ENCODE data around the gene ARFRP1.
"Not testable (repeated sequence)": the region's sequence is repeated elsewhere in the genome, so short reads cannot be mapped to it uniquely, and the experiment has no call there.

The ARFRP1 gene

DNA sequence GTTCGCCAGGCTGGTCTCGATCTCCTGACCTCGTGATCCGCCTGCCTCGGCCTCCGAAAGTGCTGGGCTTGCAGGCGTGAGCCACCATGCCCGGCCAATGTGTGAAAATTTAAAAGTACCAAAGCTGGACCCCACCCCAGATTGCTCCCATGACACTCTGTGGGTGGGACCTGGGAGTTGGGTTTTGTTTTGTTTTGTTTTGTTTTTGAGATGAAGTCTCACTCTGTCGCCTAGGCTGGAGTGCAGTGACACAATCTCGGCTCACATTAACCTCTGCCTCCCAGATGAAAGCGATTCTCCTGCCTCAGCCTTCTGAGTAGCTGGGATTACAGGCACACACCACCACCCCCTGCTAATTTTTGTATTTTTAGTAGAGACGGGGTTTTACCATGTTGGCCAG lies 36.1 kb downstream of the ARFRP1 start:
- DNase-seq, result not testable (repeated sequence)

DNA sequence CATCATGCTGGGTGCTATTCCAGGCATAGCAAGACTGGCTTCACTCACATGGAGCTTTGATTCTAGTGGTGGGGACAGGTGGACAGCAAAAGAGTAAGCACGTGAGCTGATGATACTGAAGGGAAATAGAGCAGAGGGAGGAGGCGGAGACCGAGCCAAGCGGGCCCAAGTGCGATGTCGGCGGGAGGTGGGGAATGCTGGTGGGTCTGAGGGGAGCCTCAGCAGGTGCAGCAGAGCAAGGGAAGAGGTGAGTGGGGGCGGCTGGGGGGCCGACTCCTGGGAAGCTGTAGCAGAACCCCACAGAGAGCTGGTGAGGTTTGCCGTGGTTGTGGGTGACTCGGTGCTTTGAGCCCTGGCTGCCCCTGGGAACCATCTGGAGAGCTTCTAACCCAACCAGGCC lies 39.4 kb downstream of the ARFRP1 start:
- no peak for DNase-seq

DNA sequence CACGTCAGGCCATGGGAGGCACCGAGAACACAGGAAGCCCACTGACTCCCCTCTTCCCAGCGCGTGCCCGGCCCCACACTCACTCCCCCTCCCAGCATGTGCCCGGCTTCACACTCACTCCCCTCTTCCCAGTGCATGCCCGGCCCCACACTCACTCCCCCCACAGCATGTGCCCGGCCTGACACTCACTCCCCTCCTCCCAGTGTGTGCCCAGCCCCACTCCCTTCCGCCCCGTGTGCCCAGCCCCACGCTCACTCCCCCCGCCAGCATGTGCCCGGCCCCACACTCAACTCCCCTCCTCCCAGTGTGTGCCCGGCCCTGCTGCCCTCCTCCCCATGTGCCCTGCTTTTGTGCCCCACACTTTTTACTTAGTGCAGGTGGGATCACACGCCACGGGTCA lies 39.9 kb downstream of the ARFRP1 start:
- no peak for DNase-seq

DNA sequence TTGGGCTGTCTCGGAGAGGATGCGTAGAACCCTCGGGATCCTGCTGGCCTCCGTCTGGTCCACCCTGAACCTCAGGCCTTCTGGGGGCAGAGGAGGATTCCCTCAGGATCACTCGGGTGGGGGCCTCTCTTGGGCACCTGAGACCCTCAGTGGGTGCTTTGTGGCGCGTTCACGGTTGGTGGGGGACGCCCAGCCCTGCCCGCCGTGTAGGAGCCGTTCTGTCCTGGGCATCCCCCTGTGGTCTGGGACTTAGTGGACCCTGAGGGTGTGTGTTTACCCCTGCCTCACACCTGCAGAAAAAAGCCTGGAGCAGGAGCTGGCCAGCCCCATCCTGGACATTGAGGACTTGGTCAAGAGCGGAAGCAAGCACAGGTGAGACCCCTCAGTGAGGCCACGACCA lies 42.1 kb downstream of the ARFRP1 start:
- DNase-seq, result no peak

DNA sequence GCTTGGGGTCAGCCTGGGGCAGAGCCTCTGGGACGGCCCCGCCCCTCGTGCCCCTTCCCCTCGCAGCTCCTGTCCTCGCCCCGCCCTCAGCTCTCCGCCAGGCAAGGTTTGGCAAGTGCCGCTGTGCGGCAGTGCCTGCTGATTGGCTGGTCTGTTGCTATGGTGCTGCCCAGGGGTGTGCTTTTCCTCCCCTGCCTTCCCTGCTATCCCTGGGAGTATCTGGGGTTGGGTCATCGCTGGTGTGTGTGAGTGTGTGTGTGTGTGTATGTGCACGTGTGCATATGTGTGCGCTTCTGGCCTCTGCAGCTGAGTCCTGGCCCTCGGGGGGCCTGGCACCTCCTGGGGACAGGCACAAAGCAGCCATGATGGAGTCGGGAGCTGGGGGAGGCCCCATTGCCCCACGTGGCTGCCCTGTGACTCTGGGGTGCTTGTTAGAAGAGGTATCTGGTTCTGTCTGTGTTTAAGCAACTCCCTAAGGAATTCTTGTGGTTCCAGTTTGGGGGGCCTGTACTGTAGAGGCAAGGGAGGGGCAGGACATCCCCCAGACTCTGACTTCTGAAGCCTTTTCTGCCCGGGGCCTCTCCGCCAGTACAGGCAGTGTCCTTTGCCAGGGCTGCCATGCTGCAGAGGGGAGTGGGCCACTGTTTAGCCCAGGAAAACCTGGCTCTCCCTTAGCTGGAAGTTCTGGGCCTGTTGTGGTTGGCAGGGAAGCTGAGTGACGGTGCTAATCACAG lies 42.7 kb downstream of the ARFRP1 start:
- no peak for DNase-seq

DNA sequence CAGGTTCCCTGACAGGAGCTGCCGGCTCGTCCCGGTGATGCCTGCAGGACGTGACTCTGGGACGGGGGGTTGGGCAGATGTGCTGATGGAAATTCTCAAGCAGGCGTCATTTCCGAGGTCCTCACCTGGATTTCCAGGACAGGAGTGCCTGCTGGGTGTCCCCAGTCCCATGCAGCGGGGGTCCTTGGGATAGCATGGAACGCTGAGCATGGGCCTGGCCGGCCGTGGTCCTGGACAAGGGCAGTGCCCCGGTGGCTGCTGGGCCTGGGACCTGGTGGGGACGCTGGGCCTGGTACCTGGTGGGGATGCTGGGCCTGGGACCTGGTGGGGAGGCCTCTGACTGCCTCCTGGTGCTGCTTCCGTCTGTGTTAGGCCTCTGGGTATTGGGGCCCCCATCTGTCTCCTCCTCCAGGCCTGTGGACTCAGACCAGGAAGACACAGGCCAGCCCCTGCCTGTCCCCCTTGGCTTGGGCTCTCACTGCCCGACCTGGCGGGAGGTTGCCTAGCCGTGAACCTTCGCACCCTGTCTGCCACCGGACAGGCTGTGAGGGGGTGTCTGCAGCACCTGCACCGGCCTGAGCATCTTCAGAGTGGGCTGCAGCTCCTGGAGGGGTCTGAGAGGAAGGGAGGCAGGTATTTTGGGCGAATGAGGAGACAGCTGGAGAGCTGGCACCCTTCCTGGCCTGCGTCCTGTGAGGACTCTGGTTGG lies 43.5 kb downstream of the ARFRP1 start:
- DNase-seq, result no peak

DNA sequence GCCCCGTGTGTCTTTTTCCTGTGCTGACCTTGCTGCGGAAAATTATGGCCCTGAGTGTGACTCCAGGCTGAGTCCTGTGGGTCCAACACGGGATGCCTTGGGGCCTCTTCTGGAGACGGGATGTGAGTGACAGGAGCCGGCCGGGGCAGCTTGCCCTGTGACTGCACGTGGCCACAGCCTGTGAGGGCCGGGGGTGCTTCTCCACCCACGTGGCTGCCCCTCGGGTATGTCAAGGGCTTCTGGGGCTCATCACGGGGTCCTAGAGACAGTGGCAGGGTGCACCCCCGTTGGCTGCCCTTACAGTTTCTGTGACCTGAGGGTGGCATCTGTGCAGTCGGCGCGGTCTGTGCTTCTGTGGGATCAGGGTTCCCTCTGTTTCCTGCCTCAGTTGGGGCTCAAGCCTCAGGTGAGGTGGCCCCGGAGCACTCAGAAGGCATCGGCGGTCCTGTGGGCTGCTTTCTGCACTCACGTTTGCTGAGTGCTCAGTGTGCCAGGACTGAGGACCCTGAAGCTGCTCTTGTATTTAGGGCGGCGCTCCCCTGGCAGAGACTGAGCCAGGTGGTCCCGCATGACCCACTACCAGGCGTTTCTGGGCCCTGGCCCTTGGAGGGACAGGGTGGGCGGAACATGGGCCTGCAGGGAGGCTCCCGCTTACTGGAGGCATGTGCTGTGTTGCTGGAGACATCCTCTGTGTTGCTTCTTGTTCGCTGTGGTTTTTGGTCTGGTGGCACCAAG lies 44.3 kb downstream of the ARFRP1 start:
- DNase-seq, result no peak

DNA sequence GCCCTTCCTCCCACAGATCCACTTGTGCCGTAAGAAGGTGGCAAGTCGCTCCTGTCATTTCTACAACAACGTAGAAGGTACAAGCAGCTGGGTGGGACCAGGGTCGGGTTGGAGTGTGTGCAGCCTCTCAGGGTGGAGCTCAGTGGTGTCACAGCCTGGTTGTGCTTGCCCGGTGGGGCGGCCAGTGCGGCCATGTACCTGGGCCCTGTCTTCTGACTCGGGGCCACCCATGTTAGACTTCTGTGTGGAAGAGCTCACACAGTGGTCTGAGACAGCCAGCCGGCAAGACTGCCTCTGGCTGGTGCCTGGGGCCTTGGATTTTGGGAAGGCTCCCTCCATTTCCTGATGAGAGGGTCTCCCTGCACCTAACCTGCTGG lies 45.0 kb downstream of the ARFRP1 start:
- no peak for DNase-seq

DNA sequence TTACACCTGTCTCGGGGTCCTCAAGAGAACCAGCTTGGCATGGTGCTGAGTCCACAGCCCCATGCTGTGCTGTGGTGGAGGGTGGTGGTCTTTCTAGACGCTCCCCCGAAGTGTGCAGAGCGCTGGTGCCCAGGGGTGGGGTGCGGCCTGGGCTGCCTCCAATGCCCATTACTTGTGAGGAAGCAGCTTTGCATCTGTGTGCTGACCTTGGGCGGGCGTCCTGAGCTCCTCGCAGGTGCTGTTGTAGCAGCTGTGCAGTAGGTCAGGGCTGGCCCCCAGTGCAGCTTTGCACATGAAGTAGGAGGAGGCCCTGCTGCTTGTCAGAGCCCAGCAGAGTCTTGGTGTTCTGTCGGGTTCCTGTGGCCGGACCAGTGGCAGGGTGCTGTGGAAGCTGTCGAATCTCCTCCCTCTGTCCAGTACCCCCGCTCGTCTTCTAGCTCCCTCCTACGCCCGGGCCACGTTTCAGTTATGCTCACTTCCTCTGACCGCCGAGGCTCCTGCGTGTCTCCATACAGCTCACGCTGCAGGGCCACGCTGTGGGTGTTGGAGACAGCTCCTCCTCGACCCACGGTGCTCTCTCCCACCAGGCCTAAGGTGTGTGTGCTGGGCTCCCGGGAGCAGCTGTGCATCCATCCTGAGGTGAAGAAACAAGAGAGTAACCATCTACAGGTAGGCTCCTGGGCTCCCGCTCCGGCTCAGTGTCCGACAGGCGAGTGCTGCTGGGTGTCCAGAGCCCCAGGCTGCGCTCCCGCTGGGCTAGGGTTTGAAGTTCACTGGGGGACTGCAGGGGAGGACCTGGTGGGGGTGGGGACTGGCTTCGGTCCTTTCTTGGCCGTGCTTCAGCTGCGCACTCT lies 45.6 kb downstream of the ARFRP1 start:
- DNase-seq, result no peak

DNA sequence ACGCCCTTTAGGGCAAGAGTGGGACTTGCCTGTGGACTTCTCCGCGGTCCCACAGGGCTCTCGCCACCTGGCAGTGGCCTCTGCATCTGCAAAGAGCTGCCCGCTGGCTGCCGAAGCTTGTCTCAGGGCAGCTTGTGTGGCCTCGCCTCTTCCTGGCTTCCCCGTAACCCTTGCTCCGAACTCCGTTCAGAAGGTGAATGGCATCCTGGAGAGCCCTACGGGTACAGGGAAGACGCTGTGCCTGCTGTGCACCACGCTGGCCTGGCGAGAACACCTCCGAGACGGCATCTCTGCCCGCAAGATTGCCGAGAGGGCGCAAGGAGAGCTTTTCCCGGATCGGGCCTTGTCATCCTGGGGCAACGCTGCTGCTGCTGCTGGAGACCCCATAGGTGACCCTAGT lies 46.7 kb downstream of the ARFRP1 start:
- no peak for DNase-seq

DNA sequence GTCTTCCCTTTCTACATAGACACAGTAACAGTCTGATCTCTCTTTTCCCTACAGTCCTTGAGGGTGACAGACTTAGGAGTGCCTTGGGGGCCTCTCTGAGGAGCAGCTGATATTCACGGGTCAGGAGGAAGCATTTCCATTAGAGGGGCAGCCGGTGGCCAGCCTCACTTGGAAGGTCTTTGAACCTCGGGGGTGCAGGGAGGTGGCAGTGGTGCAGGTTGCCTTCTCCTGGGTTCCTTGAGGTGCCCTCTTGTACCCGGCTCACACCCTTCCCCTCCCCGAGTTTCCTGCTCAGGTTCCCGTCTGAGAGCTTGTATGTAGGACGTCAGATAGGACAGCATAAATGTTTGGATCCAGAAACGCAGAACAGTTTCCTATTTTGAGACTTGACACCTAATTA lies 47.2 kb downstream of the ARFRP1 start:
- DNase-seq, result no peak

DNA sequence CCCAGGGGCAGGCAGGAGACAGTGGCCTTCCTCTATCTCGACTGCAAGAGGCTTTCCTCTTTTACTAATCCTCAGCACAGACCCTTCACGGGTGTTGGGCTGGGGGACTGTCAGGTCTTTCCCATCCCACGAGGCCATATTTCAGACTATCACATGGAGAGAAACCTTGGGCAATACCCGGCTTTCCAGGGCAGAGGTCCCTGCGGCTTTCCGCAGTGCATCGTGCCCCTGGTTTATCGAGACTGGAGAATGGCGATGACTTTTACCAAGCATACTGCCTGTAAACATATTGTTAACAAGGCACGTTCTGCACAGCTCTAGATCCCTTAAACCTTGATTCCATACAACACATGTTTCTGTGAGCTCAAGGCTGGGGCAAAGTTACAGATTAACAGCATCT lies 47.6 kb downstream of the ARFRP1 start:
- DNase-seq, result not testable (repeated sequence)

DNA sequence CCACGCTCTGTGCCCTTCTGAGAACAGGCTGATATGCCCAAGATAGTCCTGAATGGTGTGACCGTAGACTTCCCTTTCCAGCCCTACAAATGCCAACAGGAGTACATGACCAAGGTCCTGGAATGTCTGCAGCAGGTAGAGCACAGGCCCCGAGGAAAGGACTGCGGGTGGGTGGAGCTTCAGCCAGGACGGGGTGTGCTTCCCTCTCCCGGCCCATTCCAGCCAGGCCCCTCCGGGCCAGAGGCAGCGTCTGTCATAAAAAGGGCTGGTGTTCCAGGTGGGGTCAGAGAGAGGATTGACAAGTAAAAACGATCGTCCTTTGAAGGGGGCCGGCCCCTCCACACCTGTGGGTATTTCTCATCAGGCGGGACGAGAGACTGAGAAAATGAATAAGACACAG lies 48.4 kb downstream of the ARFRP1 start:
- DNase-seq, result no peak

DNA sequence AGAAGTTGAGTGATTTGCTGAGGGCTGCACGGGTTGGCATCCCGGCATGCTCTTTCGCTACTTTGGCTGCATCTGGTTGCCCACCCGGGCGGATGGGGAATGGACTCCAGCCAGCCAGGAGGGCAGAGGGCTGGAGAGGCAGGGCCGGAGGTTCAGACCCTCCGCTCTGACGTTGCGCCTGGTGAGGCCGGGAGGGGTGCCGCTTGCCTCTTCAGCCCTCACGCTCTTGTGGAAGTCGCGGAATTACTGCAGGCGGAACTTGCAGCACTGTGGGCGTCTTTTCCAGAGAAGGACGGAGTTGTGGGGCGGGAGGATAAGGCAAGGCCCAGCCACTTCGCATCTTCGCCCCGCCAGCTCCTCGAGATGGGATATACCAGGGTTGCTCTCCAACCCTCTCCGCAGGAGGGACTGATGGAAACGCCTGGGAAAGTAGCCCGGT lies 49.0 kb downstream of the ARFRP1 start:
- no peak for DNase-seq

DNA sequence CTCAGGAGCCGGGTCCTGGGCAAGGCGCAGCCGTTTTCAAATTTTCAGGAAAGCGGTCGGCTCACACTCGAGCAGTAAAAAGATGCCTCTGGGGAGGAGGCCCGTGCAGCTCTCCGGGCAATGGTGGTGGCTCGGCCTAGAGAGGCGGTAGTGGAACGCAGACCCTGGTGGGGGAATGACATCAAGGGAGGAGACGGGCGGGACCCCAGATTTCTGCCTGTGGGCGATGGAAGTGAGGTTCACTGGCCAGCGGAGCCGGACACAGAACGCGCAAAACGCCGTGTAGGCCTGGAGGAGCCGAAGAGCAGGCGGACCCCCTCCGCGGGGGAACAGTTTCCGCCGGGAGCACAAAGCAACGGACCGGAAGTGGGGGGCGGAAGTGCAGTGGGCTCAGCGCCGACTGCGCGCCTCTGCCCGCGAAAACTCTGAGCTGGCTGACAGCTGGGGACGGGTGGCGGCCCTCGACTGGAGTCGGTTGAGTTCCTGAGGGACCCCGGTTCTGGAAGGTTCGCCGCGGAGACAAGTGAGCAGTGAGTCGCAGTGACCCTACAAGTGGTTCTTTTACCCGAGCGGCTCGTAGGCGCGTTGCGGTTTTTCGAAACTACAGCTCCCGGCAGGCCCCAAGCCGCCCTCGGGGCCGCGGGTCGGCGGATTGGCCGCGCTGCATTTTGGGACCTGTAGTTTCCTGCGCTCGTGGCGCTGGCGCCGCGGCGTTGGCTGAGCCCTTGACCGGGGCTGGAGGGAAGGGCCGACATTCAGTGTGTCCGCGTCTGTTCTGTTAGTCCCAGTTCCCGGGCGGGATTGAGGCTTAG lies 49.6 kb downstream of the ARFRP1 start, which contains the start of gene RTEL1:
RTEL1 (plus strand) TSS at position 376 of the 812 bp plus-strand sequence. CDS start 1,091 bp downstream, outside the sequence.
- DNase-seq, result peak; percentile 84

DNA sequence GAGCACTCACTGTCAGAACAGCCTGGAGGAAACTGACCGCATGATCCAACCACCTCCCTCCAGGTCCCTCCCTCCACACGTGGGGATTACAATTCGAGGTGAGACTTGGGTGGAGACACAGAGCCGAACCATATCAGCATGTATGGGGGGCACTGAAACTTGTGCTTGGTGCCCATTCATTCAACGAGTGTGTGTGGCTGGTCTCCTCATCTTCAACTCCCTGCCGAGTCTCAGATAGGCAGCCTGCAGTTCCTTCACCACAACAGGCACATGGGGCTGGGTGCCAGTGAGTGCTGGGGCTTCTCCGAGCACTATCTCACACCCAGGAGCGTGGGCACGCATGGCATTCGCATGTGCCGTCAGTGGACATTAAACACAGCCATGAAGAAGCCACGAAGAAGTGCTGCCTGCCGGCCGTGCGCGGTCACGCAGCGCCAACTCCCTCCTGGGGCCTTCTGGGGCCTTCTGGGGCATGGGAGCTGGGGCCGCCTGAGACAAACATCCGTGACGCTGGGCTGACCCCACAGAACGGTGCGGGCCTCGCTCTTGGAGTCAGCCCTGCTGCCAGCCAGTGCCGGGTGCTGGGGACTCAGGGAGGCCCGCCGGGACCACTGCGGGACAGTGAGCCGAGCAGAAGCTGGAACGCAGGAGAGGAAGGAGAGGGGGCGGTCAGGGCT lies 50.4 kb downstream of the ARFRP1 start:
- no peak for DNase-seq

DNA sequence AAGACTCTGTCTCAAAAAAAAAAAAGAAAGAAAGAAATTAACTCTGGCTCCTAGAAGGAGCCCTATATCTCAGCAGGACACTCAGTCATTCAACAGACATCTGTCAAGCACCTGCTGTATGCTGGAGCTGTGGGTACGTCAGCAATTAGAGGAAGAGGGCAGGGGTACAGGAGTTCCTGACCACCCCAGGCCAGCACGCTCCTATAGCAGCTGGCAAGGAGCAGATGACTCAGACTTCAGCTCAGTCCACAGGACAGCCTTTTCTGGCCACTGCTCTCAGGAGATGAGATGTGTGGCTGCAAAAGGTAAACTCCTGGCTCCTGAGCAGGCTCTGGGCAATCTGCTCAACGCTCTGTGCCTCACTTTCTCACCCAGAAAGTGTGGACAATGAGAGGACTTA lies 51.3 kb downstream of the ARFRP1 start:
- no peak for DNase-seq

DNA sequence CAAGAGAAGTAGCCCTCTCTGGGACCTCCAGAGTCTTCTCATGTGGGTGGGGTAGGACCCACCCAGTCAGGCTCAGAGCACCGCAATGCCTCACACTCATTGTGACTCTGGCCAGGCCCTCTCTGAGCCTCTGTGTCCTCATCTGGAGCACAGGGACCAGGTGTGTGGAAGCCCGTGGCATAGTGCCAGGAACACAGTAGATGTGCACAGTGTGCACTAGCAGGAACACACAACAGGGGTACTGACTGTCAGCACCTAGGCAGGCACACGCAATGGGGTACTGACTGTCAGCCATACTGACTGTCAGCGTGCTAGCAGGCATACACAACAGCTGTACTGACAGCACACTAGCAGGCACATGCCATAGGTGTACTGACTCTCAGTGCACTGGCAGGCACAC lies 52.5 kb downstream of the ARFRP1 start:
- DNase-seq, result no peak

DNA sequence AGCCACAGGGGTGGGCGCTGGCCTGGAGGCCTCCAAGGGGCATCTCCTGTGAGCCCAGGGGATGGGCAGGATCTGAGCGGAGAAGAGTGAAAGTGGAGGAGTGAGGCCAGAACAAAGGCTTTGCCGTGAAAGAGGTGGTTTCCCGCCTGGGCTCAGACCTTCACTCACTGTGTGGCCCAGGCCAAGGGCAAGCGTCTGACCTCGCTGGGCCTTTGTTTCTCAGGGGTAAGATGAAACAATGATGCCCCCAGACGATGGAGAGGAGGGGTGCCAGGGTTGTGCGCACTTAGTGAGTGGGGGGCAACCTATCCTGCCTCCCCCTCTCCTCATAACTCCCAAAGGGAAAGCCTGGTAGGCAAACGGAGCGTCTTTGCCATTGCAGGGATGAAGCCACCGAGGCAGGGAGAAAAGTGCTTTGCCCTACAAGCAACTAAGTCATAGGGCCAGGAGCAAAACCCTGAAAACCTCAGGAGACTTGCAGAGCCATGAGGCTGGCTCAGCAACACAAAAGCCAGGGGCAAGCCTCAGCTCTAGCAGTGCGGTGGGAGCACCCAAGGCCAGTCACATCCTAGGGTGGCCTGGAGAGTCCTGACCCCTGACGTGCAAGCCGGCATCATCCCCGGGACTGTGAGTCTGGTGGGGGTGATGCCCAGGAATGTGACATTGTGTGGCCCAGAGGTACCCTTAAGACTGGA lies 53.7 kb downstream of the ARFRP1 start:
- DNase-seq, result no peak

All from GDM1 (cell line).